Activated CD4-positive, alpha-beta T cell treated with anti-CD3 and anti-CD28 coated beads for 4 hours (primary cell): ENCODE results near the gene GNAQ.

ENCODE experiments used
- DNase-seq, 2 donors: peaks; one replicate each; pipeline ENCODE4 v3.0.0-alpha.2; 2020

Gene GNAQ

GRCh38 chr9:77935974-77936373 is 95.6 kb downstream of the GNAQ start:
- no peak for DNase-seq

- no peak for DNase-seq
Measured at GRCh38 chr9:77935211-77935610, 96.4 kb downstream of the GNAQ start.

- no peak for DNase-seq
Measured at GRCh38 chr9:77933976-77934375, 97.6 kb downstream of the GNAQ start.

- no peak for DNase-seq
Measured at GRCh38 chr9:77933019-77933418, 98.6 kb downstream of the GNAQ start.

GRCh38 chr9:77929942-77930341 is 101.7 kb downstream of the GNAQ start:
- no peak for DNase-seq

GRCh38 chr9:77927265-77927664 is 104.3 kb downstream of the GNAQ start:
- DNase-seq = no peak

- DNase-seq = no peak
Measured at GRCh38 chr9:77926371-77926878, 105.2 kb downstream of the GNAQ start.

- no peak for DNase-seq
Measured at GRCh38 chr9:77922591-77922990, 109.0 kb downstream of the GNAQ start.

GRCh38 chr9:77917800-77918199 is 113.8 kb downstream of the GNAQ start:
- no peak for DNase-seq

- no peak for DNase-seq
Measured at GRCh38 chr9:77916820-77917219, 114.8 kb downstream of the GNAQ start.

GRCh38 chr9:77916410-77916819 is 115.2 kb downstream of the GNAQ start:
- DNase-seq = no peak

- no peak for DNase-seq
Measured at GRCh38 chr9:77915744-77916143, 115.9 kb downstream of the GNAQ start.

GRCh38 chr9:77912895-77913693 is 118.5 kb downstream of the GNAQ start:
- DNase-seq = no peak

GRCh38 chr9:77911928-77912327 is 119.7 kb downstream of the GNAQ start:
- DNase-seq = no peak

- no peak for DNase-seq
Measured at GRCh38 chr9:77910194-77910621, 121.4 kb downstream of the GNAQ start.

GRCh38 chr9:77909306-77909705 is 122.3 kb downstream of the GNAQ start:
- no peak for DNase-seq

- no peak for DNase-seq
Measured at GRCh38 chr9:77908293-77908692, 123.3 kb downstream of the GNAQ start.

- DNase-seq = no peak
Measured at GRCh38 chr9:77907585-77907984, 124.0 kb downstream of the GNAQ start.

- DNase-seq = no peak
Measured at GRCh38 chr9:77906991-77907390, 124.6 kb downstream of the GNAQ start.

- no peak for DNase-seq
Measured at GRCh38 chr9:77903666-77904285, 127.8 kb downstream of the GNAQ start.

GRCh38 chr9:77901771-77902170 is 129.8 kb downstream of the GNAQ start:
- no peak for DNase-seq

- no peak for DNase-seq
Measured at GRCh38 chr9:77901018-77901417, 130.6 kb downstream of the GNAQ start.

- DNase-seq = no peak
Measured at GRCh38 chr9:77899679-77900354, 131.8 kb downstream of the GNAQ start.

GRCh38 chr9:77898864-77899263 is 132.7 kb downstream of the GNAQ start:
- DNase-seq = no peak
